GM21360 (cell line): ENCODE data around the gene ZNF691.
"Not testable (repeated sequence)": the region's sequence is repeated elsewhere in the genome, so short reads cannot be mapped to it uniquely, and the experiment has no call there.

Experiments used
- ATAC-seq: cut with Tn5 transposase; IDR thresholded peaks from one replicate; pipeline ENCODE4 v1.9.1; 2021; ENCODE audit warnings: mild to moderate bottlenecking, moderate library complexity; ENCODE audit not compliant: unreplicated experiment

ZNF691 gene

GRCh38 chr1:42846257-42847110 is at the start of gene ZNF691:
ZNF691 (plus strand) TSS chr1:42846613; CDS start chr1:42849659, 3,046 bp downstream.
- peak; percentile 88 for ATAC-seq

GRCh38 chr1:42797414-42797813 is 49.0 kb upstream of the ZNF691 start:
- ATAC-seq = no peak

GRCh38 chr1:42797979-42798378 is 48.4 kb upstream of the ZNF691 start:
- ATAC-seq = no peak

- ATAC-seq = no peak
These were observed 44.5 kb upstream of the ZNF691 start for GRCh38 chr1:42801832-42802473.

GRCh38 chr1:42806171-42806570 is 40.2 kb upstream of the ZNF691 start:
- no peak for ATAC-seq

GRCh38 chr1:42806593-42806992 is 39.8 kb upstream of the ZNF691 start:
- no peak for ATAC-seq

GRCh38 chr1:42807056-42807668 is 39.3 kb upstream of the ZNF691 start:
- no peak for ATAC-seq

- ATAC-seq = not testable (repeated sequence)
These were observed 31.6 kb upstream of the ZNF691 start for GRCh38 chr1:42814815-42815214.

GRCh38 chr1:42815941-42816584 is 30.4 kb upstream of the ZNF691 start:
- ATAC-seq = no peak

GRCh38 chr1:42816585-42817439 is 29.6 kb upstream of the ZNF691 start, which contains the start of the genes ERMAP and SVBP:
ERMAP (plus strand) TSS chr1:42817122; CDS start chr1:42830449, 13,327 bp downstream.
SVBP (minus strand) TSS chr1:42817397; CDS start chr1:42816544, 853 bp downstream.
- peak; percentile 77 for ATAC-seq

- no peak for ATAC-seq
These were observed 29.0 kb upstream of the ZNF691 start for GRCh38 chr1:42817440-42817767.

GRCh38 chr1:42817976-42818375 is 28.4 kb upstream of the ZNF691 start:
- no peak for ATAC-seq

- ATAC-seq = no peak
These were observed 25.6 kb upstream of the ZNF691 start for GRCh38 chr1:42820813-42821212.

GRCh38 chr1:42821690-42822089 is 24.7 kb upstream of the ZNF691 start:
- no peak for ATAC-seq

- ATAC-seq = no peak
These were observed 23.5 kb upstream of the ZNF691 start for GRCh38 chr1:42822800-42823392.

- ATAC-seq = no peak
These were observed 21.9 kb upstream of the ZNF691 start for GRCh38 chr1:42824481-42825035.

- ATAC-seq = no peak
These were observed 21.2 kb upstream of the ZNF691 start for GRCh38 chr1:42825036-42825851.

- ATAC-seq = no peak
These were observed 15.8 kb upstream of the ZNF691 start for GRCh38 chr1:42830631-42831030.

GRCh38 chr1:42831273-42831672 is 15.1 kb upstream of the ZNF691 start:
- no peak for ATAC-seq
